AG09319 (cell line): ENCODE measurements around the gene AKT1S1.
A peak's percentile ranks its signal among the peaks of the same experiment; 100 is the strongest.

ENCODE experiments used
- DNase-seq: peaks from one replicate; pipeline ENCODE4 v3.0.0-alpha.2; 2010; ENCODE audit warnings: low read depth; ENCODE audit errors: extremely low read depth
- CTCF ChIP-seq: IDR thresholded peaks from 2 replicates; pipeline ENCODE4 v1.5.1; 2011; ENCODE audit warnings: low read depth, mild to moderate bottlenecking, inconsistent platforms, low read length, moderate library complexity

The AKT1S1 gene

GRCh38 chr19:49854378-49855263 is 22.5 kb downstream of the AKT1S1 start:
- no peak for DNase-seq
- TF ChIP-seq CTCF: no peak

DNA sequence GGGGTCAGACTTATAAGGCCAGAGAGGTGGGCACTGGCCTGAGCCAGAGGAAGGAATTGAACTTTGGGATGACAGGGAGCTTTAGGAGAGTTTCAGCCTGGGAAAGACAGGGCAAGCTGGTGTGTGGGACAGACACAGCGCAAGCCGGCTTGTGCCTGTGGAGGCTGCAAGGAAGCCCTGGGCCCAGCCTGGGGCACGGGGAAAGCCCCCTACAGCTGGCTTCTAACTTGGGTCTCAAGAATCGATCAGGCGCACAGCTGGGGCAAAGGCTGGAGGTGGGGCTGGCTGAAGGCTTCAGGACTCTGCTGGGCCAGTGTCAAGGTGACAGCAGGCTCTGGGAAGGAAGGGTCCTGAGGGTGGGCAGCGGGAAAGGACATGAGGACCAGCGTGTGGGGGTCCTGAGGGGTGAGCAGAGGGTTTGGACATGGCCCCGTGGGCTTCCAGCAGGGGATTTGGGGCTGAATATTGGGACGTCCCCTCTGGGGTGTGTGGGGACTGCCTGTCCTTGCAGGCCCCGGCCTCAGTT is 23.2 kb downstream of the AKT1S1 start:
- TF ChIP-seq CTCF: no peak
- no peak for DNase-seq

DNA sequence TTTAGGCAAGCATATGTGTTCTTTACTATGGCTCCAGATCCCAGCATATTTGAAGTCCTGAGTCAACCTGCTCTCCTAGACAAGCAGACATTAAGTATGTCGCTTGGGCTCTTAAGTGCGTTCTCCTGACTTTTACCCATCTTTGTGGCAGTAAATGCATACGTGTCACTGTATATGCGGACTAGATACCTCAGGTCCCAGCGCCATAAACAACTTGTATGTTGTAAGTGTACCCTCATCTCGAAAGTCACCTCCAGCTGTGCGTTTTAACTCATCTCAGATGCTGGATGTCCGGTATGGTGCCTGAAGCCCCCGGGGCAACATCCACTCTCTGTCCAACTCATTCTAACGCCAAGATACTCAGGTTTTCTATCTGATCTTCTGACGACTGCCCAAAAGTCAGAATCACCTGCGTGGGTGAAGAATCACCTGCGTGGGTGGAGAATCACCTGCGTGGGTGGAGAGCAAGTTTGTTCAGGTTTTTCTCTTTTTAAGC is 24.5 kb downstream of the AKT1S1 start:
- DNase-seq: no peak
- TF ChIP-seq CTCF: no peak

DNA sequence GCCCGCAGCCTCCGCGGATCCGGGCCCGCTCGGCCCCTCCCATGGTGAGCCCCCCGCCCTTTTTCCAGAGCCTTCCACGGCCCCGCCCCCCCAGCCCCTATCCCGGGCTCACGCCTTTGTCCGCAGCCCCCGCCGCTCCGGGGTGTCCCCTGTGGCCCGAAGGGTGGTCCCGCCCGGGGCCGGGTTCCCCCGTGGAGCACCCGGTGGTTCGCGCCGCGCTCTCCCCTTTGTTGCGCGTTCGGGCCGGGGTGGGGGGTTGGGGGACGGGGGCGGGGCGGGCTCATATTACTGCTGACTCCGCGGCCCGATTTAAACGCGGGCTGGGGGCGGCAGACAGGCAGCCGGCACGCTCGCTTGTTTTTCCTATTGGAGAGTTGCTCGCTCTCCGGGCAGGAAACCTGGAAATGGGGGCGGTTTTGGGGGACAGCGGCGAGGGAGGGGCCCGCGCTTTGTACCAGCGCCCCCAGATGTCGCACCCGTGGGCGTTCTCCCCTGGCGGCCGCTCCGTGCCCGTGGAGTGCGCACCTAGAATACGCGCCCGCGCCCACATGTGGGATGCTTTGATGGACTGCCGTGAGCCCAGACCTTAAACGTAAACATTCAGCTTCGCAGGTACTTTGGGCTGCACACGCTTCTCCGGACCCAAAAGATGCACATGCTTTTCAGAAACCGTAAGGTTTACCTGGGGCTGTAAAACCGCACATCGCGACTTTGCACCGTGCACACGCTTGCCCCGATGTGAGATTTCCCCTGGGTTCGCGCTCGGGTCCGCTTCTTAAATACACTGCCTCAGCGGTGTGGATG is 25.5 kb downstream of the AKT1S1 start:
- TF ChIP-seq CTCF: no peak
- no peak for DNase-seq

DNA sequence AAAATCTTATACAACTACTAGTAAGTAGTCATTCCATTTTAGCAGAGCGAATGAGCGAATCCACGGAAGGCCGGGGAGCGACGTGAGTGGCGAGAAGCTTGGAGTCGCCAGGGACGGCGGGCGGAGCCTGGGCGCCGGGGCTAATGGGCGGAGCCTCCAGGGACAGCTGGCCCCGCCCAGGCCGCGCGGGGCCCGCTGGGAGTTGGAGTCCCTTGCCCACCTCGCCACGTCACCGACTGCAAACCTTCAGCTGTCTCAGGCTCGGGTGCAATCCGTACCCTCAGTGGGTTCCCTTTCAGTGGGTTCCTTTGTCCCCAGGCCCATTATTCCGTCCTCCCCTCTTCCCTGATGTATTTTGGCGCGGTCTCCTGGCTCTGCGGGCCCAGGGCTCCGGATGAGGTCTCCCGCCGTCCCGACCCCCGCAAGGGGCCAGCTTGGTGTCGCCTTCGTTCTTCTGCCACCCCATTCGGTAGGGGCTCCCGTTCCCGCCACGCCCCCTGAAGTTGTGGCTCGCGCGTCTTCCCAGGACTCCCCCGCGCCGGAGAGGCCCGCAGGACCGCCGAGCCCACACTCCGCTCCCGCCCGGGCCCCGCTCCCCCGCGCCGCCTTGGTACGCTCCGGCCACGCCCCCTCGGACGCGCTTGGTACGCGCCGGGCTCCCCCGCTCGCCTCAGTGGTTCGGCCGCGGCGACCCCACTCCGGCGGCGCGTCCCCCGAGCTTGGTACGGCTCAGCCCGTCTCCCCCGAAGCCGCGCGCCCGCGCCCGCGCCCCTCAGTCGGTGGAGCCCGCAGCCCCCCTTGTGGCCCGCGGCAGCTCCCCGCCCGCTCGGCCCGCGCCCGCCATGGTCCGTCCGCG is 26.4 kb downstream of the AKT1S1 start, which contains the start of gene PTOV1:
Gene PTOV1, plus strand, starts transcription at position 673 of the 856 bp plus-strand sequence.
- TF ChIP-seq CTCF: no peak

GRCh38 chr19:49850221-49850486 is 27.0 kb downstream of the AKT1S1 start:
- DNase-seq: no peak
- TF ChIP-seq CTCF: no peak

More for the DNA sequence above, 26.4 kb downstream of the AKT1S1 start, which contains the start of gene PTOV1:
- DNase-seq: peak; percentile 78
